NB4 (cell line): Measurements from ENCODE around the gene CLEC7A.

Source experiments
- DNase-seq: peaks from one replicate; pipeline ENCODE4 v3.0.0; 2010; ENCODE audit warnings: low read depth
- H3K4me3 ChIP-seq: one replicate; pipeline ENCODE4 v1.5.1; 2011; ENCODE audit warnings: mild to moderate bottlenecking, low read depth, low read length, moderate library complexity
- MYC ChIP-seq: IDR thresholded peaks from 2 replicates; pipeline ENCODE4 v1.6.1; 2011; ENCODE audit warnings: low read depth, low read length
- POLR2A ChIP-seq: IDR thresholded peaks from 2 replicates; pipeline ENCODE4 v1.6.1; 2011; ENCODE audit warnings: mild to moderate bottlenecking; ENCODE audit not compliant: insufficient read length; ENCODE audit errors: extremely low read depth
- TF ChIP-seq, protein P1 (sequence below): IDR thresholded peaks from 2 replicates; pipeline ENCODE4 v1.6.1; 2011; ENCODE audit warnings: low read depth, low read length
- TF ChIP-seq, protein P2 (sequence below): IDR thresholded peaks from one replicate; pipeline ENCODE4 v1.5.1; 2012; ENCODE audit warnings: low read depth, low read length

Gene CLEC7A

DNA sequence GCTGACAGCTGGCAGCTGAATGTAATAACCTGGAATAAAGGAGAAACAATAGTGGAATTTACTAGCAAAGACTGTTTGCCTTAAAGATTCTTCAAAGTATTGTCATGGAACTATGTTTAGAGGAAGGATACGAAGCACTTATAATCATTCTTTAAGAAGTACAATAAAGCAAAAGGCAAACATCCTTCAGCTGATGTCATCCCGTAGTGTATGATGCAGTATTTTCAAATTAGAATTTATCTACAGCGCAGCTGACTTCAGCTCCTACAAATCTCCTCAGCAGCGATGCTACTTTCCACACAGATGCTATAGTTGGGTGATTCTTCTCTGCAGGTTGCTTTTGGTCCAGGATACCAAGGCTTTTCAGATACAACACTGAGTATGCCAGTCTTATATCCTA lies 62.7 kb downstream of the CLEC7A start:
- TF ChIP-seq MYC, result no peak
- TF ChIP-seq POLR2A, result no peak
- TF ChIP-seq, protein P1, sequence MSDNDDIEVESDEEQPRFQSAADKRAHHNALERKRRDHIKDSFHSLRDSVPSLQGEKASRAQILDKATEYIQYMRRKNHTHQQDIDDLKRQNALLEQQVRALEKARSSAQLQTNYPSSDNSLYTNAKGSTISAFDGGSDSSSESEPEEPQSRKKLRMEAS, result no peak
- TF ChIP-seq, protein P2, sequence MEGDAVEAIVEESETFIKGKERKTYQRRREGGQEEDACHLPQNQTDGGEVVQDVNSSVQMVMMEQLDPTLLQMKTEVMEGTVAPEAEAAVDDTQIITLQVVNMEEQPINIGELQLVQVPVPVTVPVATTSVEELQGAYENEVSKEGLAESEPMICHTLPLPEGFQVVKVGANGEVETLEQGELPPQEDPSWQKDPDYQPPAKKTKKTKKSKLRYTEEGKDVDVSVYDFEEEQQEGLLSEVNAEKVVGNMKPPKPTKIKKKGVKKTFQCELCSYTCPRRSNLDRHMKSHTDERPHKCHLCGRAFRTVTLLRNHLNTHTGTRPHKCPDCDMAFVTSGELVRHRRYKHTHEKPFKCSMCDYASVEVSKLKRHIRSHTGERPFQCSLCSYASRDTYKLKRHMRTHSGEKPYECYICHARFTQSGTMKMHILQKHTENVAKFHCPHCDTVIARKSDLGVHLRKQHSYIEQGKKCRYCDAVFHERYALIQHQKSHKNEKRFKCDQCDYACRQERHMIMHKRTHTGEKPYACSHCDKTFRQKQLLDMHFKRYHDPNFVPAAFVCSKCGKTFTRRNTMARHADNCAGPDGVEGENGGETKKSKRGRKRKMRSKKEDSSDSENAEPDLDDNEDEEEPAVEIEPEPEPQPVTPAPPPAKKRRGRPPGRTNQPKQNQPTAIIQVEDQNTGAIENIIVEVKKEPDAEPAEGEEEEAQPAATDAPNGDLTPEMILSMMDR, result no peak
- no peak overlapping the region for H3K4me3 ChIP-seq
- no peak for DNase-seq
